ENCODE measurements around the gene UBTF. TPM values are rescaled to one million over a fixed set of nuclear protein-coding genes. Genes with fewer than 3 reads are reported as not detected.

Gene UBTF
- total and polyA plus RNA-seq, 2 of the 4 experiments (the other 2 are of a cell fraction), result 29.7 to 42.1 TPM

GRCh38 chr17:44256671-44257070 is 37.2 kb upstream of the UBTF start:
- Histone ChIP-seq H3K9me1 (ENCODE audit: insufficient read depth, low read length) (no peaks in the 10 kb centered on the region), H2AFZ (replicated peaks; ENCODE audit: low read length, poor library complexity) (no peak overlapping the region), H3K4ac (ENCODE audit: low read depth, low read length) (no peak overlapping the region), H4K91ac (ENCODE audit: insufficient read depth, low read depth, low read length) (no peak overlapping the region), H3K79me1 (ENCODE audit: low read depth in 1 of 2, low read length in 2 of 2) (no peaks in the 10 kb centered on the region), H2BK15ac (ENCODE audit: low read depth, low read length) (no peak overlapping the region), H3K27me3 (ENCODE audit: control insufficient read depth, insufficient read depth, low read length) (peaks cover 52% of the 10 kb centered on the region), H2BK5ac (ENCODE audit: low read depth, low read length, poor library complexity, severe bottlenecking) (no peak overlapping the region), H2BK120ac (ENCODE audit: low read depth, low read length) (no peak overlapping the region), H3K9ac (ENCODE audit: low read depth, low read length) (no peak overlapping the region), H2BK20ac (ENCODE audit: low read depth, low read length) (no peak overlapping the region), H3K4me1 (ENCODE audit: control insufficient read depth, insufficient read depth, low read length) (no peaks in the 10 kb centered on the region), H3K23ac (ENCODE audit: low read depth, low read length) (no peak overlapping the region), H3K4me2 (ENCODE audit: low read depth, low read length) (no peak overlapping the region), H3K14ac (replicated peaks; ENCODE audit: low read depth, low read length) (no peak overlapping the region), H3K27ac (ENCODE audit: insufficient read depth, low read length) (no peak overlapping the region), H2AK9ac (replicated peaks; ENCODE audit: low read depth, low read length, poor library complexity) (no peak overlapping the region), H4K5ac (ENCODE audit: low read depth, low read length) (no peak overlapping the region), H3K56ac (ENCODE audit: extremely low read depth, insufficient read depth, low read length) (no peak overlapping the region), H3K18ac (ENCODE audit: low read depth, low read length) (no peak overlapping the region), H4K20me1 (ENCODE audit: insufficient read depth, low read length) (no peaks in the 10 kb centered on the region), H4K8ac (ENCODE audit: low read depth in 2 of 2, low read length in 2 of 2) (no peak overlapping the region), H3K36me3 (ENCODE audit: control insufficient read depth, insufficient read depth, low read length) (no peaks in the 10 kb centered on the region), H3K9me3 (ENCODE audit: control insufficient read depth, insufficient read depth, low read length) (no peaks in the 10 kb centered on the region), H2AK5ac (ENCODE audit: low read depth, low read length) (no peak overlapping the region), H3K4me3 (ENCODE audit: insufficient read depth, low read depth, low read length) (no peak overlapping the region)
- WGBS, 2 experiments (ENCODE audit: extremely low coverage in 2 of 2, insufficient read length in 1 of 2), result no CpG with 5 or more reads among the region's 4 CpGs
- BruUV-seq (replicated peaks), result no TSS peak
- TF ChIP-seq MAZ (IDR thresholded peaks at IDR 0.05; ENCODE audit: borderline replicate concordance, low read depth, low read length), result no peak
- no peak for TF ChIP-seq BHLHE40 (IDR thresholded peaks at IDR 0.05; ENCODE audit: low read depth, low read length)
- TF ChIP-seq RAD21 (IDR thresholded peaks at IDR 0.05; ENCODE audit: low read length), result no peak
- no peak for TF ChIP-seq POLR2A (IDR thresholded peaks at IDR 0.05; ENCODE audit: low read depth, low read length)
- no peak for TF ChIP-seq USF2 (IDR thresholded peaks at IDR 0.05; ENCODE audit: low read depth, low read length)
- no peak for TF ChIP-seq RCOR1 (IDR thresholded peaks at IDR 0.05; ENCODE audit: insufficient replicate concordance, low read length)
- no peak for TF ChIP-seq NFE2L2 (IDR thresholded peaks at IDR 0.05; ENCODE audit: low read depth, low read length)
- TF ChIP-seq CEBPB (IDR thresholded peaks at IDR 0.05; ENCODE audit: low read depth, low read length), result no peak
- no peak for TF ChIP-seq SMC3 (IDR thresholded peaks at IDR 0.05; ENCODE audit: low read depth, low read length)
- TF ChIP-seq CTCF (conservative IDR thresholded peaks at IDR 0.05; ENCODE audit: low read depth, low read length), result no peak
- no peak for TF ChIP-seq CHD1 (IDR thresholded peaks at IDR 0.05; ENCODE audit: low read depth, low read length)
- no peak for TF ChIP-seq MAFK (IDR thresholded peaks at IDR 0.05; ENCODE audit: low read depth, low read length)
- no peak for TF ChIP-seq ELK1 (IDR thresholded peaks at IDR 0.05; ENCODE audit: borderline replicate concordance, low read depth, low read length)
- TF ChIP-seq MXI1 (IDR thresholded peaks at IDR 0.05; ENCODE audit: borderline replicate concordance, low read depth, low read length), result no peak
- no peak for TF ChIP-seq FOS (IDR thresholded peaks at IDR 0.05; ENCODE audit: low read depth, low read length)
- in situ Hi-C loops (cut with MboI; ENCODE audit: low sequenced_read_pairs), result no loop called here
- CTCF ChIA-PET, result no interaction called here
- DNase-seq (no peak), ATAC-seq (ENCODE audit: low read depth) (no peak)
- dilution Hi-C loops (cut with HindIII; ENCODE audit: low sequenced_read_pairs, unreplicated experiment), result no loop called here
- intact Hi-C loops (cut with micrococcal nuclease), result no loop called here
- POLR2A ChIA-PET (ENCODE audit: unreplicated experiment), result no interaction called here

Measured in IMR-90 (cell line).